Esophagus muscularis mucosa (tissue), 4 donors: ENCODE results near the gene ITGAX. TPM values are rescaled to one million over a fixed set of nuclear protein-coding genes. Genes with fewer than 3 reads are reported as not detected.

Source experiments
- DNase-seq: peaks from one replicate; pipeline ENCODE4 v3.0.0-alpha.2; 2017; ENCODE audit errors: extremely low spot score
- H3K27ac ChIP-seq, 4 donors: fragments of 200-600 bp; sonication (generic); replicated peaks in 1 of 4; 1 replicate in 3 of 4; 2 replicates in 1 of 4; pipeline ENCODE4 v1.5.1; 2016 to 2019; ENCODE audit warnings: mild to moderate bottlenecking in 1 of 4
- H3K27me3 ChIP-seq, 4 donors: fragments of 200-600 bp; sonication (generic); one replicate each; pipeline versions ENCODE4 v1.5.1 to v1.6.0; 2016 to 2019
- H3K36me3 ChIP-seq, 4 donors: fragments of 200-600 bp; sonication (generic); one replicate each; pipeline ENCODE4 v1.5.1; 2016 to 2019
- H3K4me1 ChIP-seq, 4 donors: fragments of 200-600 bp; sonication (generic); one replicate each; pipeline ENCODE4 v1.5.1; 2016 to 2019
- H3K4me3 ChIP-seq, 4 donors: fragments of 200-600 bp; sonication (generic); 1 replicate in 2 of 4; 2 replicates in 2 of 4; pipeline ENCODE4 v1.5.1; 2016 to 2019; ENCODE audit warnings: mild to moderate bottlenecking in 4 of 4, moderate library complexity in 1 of 4
- H3K9me3 ChIP-seq, 4 donors: fragments of 200-600 bp; sonication (generic); 1 replicate in 3 of 4; 2 replicates in 1 of 4; pipeline ENCODE4 v1.5.1; 2016 to 2019
- CTCF ChIP-seq, 3 experiments: fragments of 200-600 bp in 2 of 3; fragments of 450-650 bp in 1 of 3; sonication (generic) in 2 of 3; IDR thresholded peaks; one replicate each; pipeline ENCODE4 v1.5.1; 2017 to 2019; ENCODE audit warnings: antibody characterized with exemption in 3 of 3, mild to moderate bottlenecking in 2 of 3, moderate library complexity in 1 of 3
- EP300 ChIP-seq: sonication (generic); formaldehyde crosslinking; IDR thresholded peaks from one replicate; pipeline ENCODE4 v1.6.1; 2017; ENCODE audit warnings: antibody characterized with exemption
- POLR2A ChIP-seq: fragments of 450-650 bp; IDR thresholded peaks from one replicate; pipeline ENCODE4 v1.6.1; 2017; ENCODE audit warnings: antibody characterized with exemption, moderate library complexity, mild to moderate bottlenecking, low read depth
- POLR2AphosphoS5 ChIP-seq, 2 donors: sonication (generic); formaldehyde crosslinking; IDR thresholded peaks; one replicate each; pipeline ENCODE4 v1.6.1; 2017; ENCODE audit warnings: antibody characterized with exemption in 2 of 2
- WGBS: methylation state at CpG from one replicate; pipeline ENCODE4 v1.1.5; 2018; 5-methylcytosine and 5-hydroxymethylcytosine counted together
- intact Hi-C: fragments of 100-400 bp; cut with DNase I; formaldehyde crosslinking; loops from one replicate; pipeline ENCODE4 v1.15.1; 2023
- total RNA-seq, 4 donors: library from RNA; depleted of rRNA; stranded (reverse); fragments of >200 nt; gene quantifications; one replicate each; pipeline versions ENCODE4 v1.1.0 to v1.2.1, GENCODE V29; 2016

ITGAX gene
- total RNA-seq, 4 donors from 2014 or later, result 0.71 to 11.3 (median 3.4) TPM

GRCh38 chr16:31331141-31331764, 23.7 kb upstream of the ITGAX start:
- no peak overlapping the region for H3K27ac ChIP-seq
- H3K4me1 ChIP-seq, result peaks cover 0 to 10% (median 9%) of the 10 kb centered on the region in 4 donors
- peak overlapping the region; percentile 33 to 49 (median 41) for H3K4me3 ChIP-seq
- no peaks in the 10 kb centered on the region for H3K9me3 ChIP-seq
- intact Hi-C loops, result no loop called here
- H3K36me3 ChIP-seq, result no peaks in the 10 kb centered on the region
- TF ChIP-seq EP300 (no peak), CTCF (IDR thresholded peaks at IDR 0.05) (no peak), POLR2A (no peak), POLR2AphosphoS5 (IDR thresholded peaks at IDR 0.05) (no peak)
- 8% methylated on average over 33 of the region's 46 CpGs for WGBS
- DNase-seq, result peak; percentile 64
- peaks cover 5 to 81% (median 19%) of the 10 kb centered on the region in 4 donors for H3K27me3 ChIP-seq

- H3K36me3 ChIP-seq, result no peaks in the 10 kb centered on the region
- H3K4me1 ChIP-seq, result peaks cover 0 to 10% (median 9%) of the 10 kb centered on the region in 4 donors
- no peak for TF ChIP-seq POLR2A
- no peak for TF ChIP-seq EP300
- TF ChIP-seq CTCF (IDR thresholded peaks at IDR 0.05), result no peak
- no peak for TF ChIP-seq POLR2AphosphoS5 (IDR thresholded peaks at IDR 0.05)
- 80% methylated on average over 22 of the region's 23 CpGs for WGBS
- H3K4me3 ChIP-seq, result peak overlapping the region in 1 of 4 donors; percentile 49
- DNase-seq, result peak; percentile 24
- H3K9me3 ChIP-seq, result no peaks in the 10 kb centered on the region
- H3K27me3 ChIP-seq, result peaks cover 5 to 87% (median 19%) of the 10 kb centered on the region in 4 donors
- intact Hi-C loops, result no loop called here
- no peak overlapping the region for H3K27ac ChIP-seq
Observed at GRCh38 chr16:31331807-31332301, 23.1 kb upstream of the ITGAX start.

- no peak for TF ChIP-seq POLR2A
- TF ChIP-seq CTCF (IDR thresholded peaks at IDR 0.05), result no peak
- no peak for TF ChIP-seq POLR2AphosphoS5 (IDR thresholded peaks at IDR 0.05)
- no peak for TF ChIP-seq EP300
- DNase-seq, result no peak
- Histone ChIP-seq H3K4me1 (peaks cover 0 to 10% (median 9%) of the 10 kb centered on the region in 4 donors), H3K27me3 (peaks cover 5 to 91% (median 19%) of the 10 kb centered on the region in 4 donors), H3K9me3 (no peaks in the 10 kb centered on the region), H3K36me3 (no peaks in the 10 kb centered on the region), H3K27ac (no peak overlapping the region), H3K4me3 (no peak overlapping the region)
- intact Hi-C loops, result no loop called here
- WGBS, result 94% methylated on average over 4 of the region's 4 CpGs
Observed at GRCh38 chr16:31332544-31332943, 22.4 kb upstream of the ITGAX start.

GRCh38 chr16:31333686-31334649, 21.0 kb upstream of the ITGAX start:
- intact Hi-C loops, result no loop called here
- H3K4me3 ChIP-seq, result no peak overlapping the region
- H3K36me3 ChIP-seq, result no peaks in the 10 kb centered on the region
- H3K27me3 ChIP-seq, result peaks cover 5 to 87% (median 19%) of the 10 kb centered on the region in 4 donors
- H3K4me1 ChIP-seq, result peaks cover 0 to 10% (median 9%) of the 10 kb centered on the region in 4 donors
- no peaks in the 10 kb centered on the region for H3K9me3 ChIP-seq
- TF ChIP-seq POLR2A (no peak), CTCF (IDR thresholded peaks at IDR 0.05) (peak in 1 of 3 experiments; percentile 14)
- H3K27ac ChIP-seq, result no peak overlapping the region
- DNase-seq, result peak; percentile 88
- WGBS, result 13% methylated on average over 5 of the region's 5 CpGs
